ENCODE measurements around the gene NPHP3. TPM values are rescaled to one million over a fixed set of nuclear protein-coding genes. Genes with fewer than 3 reads are reported as not detected.

NPHP3 gene
- total and polyA plus RNA-seq, 4 donors: 3.0 to 19.7 (median 6.3) TPM

- TF ChIP-seq NR2F2 (IDR thresholded peaks at IDR 0.05) (no peak), REST (IDR thresholded peaks at IDR 0.05) (no peak), HNF4A (conservative IDR thresholded peaks at IDR 0.05) (no peak), MAX (IDR thresholded peaks at IDR 0.05) (no peak), ATF3 (IDR thresholded peaks at IDR 0.05) (no peak), FOXA1 (IDR thresholded peaks at IDR 0.05) (no peak), TAF1 (conservative IDR thresholded peaks at IDR 0.05) (no peak), EGR1 (IDR thresholded peaks at IDR 0.05; ENCODE audit: low read depth in 2 of 2) (no peak), FOXA2 (IDR thresholded peaks at IDR 0.05) (no peak), GABPA (IDR thresholded peaks at IDR 0.05 in 1 of 2, conservative IDR thresholded peaks at IDR 0.05 in 1 of 2) (no peak), RXRA (IDR thresholded peaks at IDR 0.05) (no peak), YY1 (IDR thresholded peaks at IDR 0.05) (no peak), HNF4G (IDR thresholded peaks at IDR 0.05) (no peak)
- peaks cover 5 to 39% (median 34%) of the 10 kb centered on the region in 4 donors for H3K36me3 ChIP-seq (ENCODE audit: control insufficient read depth in 4 of 4, insufficient read depth in 3 of 4, low read depth in 1 of 4, low read length in 3 of 4)
- H3K27me3 ChIP-seq (ENCODE audit: control insufficient read depth in 4 of 4, insufficient read depth in 4 of 4, low read length in 3 of 4): no peaks in the 10 kb centered on the region
- H3K9me3 ChIP-seq (ENCODE audit: control insufficient read depth in 4 of 4, low read length in 3 of 4): no peaks in the 10 kb centered on the region
- H3K4me1 ChIP-seq (ENCODE audit: control insufficient read depth in 4 of 4, insufficient read depth in 4 of 4, low read length in 3 of 4): no peaks in the 10 kb centered on the region
- no peak overlapping the region for H3K4me3 ChIP-seq (ENCODE audit: low read depth in 1 of 3, low read length in 3 of 3)
- no peak for DNase-seq (ENCODE audit: low spot score)
- no peak overlapping the region for H3K27ac ChIP-seq (ENCODE audit: low read depth in 1 of 2, low read length in 2 of 2)
- H3K9ac ChIP-seq (ENCODE audit: low read depth in 1 of 2, low read length in 2 of 2): no peak overlapping the region
These were observed 87.2 kb downstream of the NPHP3 start for GRCh38 chr3:132635052-132635451.

Other genes with a start within 250 kb of the NPHP3 start
- gene ACKR4, start 125.1 kb downstream of the NPHP3 start, total RNA-seq: under 1 TPM; 0.25 to 0.37 TPM
- gene ACKR4, start 125.1 kb downstream of the NPHP3 start, polyA plus RNA-seq: under 1 TPM; 0.21 to 0.71 TPM
- gene ACAD11, start 62.6 kb downstream of the NPHP3 start, total RNA-seq: 100 to 1,000 TPM in 1 of 2 donors, 10 to 100 TPM in 1; 57.1 to 357 TPM
- 10 to 100 TPM; 52.2 to 74.1 TPM for gene ACAD11, start 62.6 kb downstream of the NPHP3 start, polyA plus RNA-seq
- 10 to 100 TPM; 38.9 to 51.9 TPM for gene UBA5, start 62.1 kb downstream of the NPHP3 start, total RNA-seq
- 10 to 100 TPM; 15.3 to 33.0 TPM for gene UBA5, start 62.1 kb downstream of the NPHP3 start, polyA plus RNA-seq

All from liver (tissue), 9 donors.